Liver (tissue), 9 donors: ENCODE results near the gene SLC1A2. TPM values are rescaled to one million over a fixed set of nuclear protein-coding genes. Genes with fewer than 3 reads are reported as not detected.
A peak's percentile ranks its signal among the peaks of the same experiment; 100 is the strongest.

ENCODE experiments used
- DNase-seq: peaks from one replicate; pipeline ENCODE4 v3.0.0-alpha.2; 2017; ENCODE audit warnings: low spot score
- H3K27ac ChIP-seq, 2 donors: one replicate each; pipeline ENCODE4 v1.7.0; 2013; ENCODE audit warnings: inconsistent platforms in 2 of 2, low read length in 2 of 2, control low read depth in 1 of 2, low read depth in 1 of 2, mild to moderate bottlenecking in 1 of 2
- H3K27me3 ChIP-seq, 4 donors: one replicate each; pipeline versions ENCODE4 v1.6.1 to v1.7.0; 2013; ENCODE audit warnings: low read length in 3 of 4, inconsistent platforms in 1 of 4, mild to moderate bottlenecking in 1 of 4, moderate library complexity in 1 of 4; ENCODE audit not compliant: control insufficient read depth in 4 of 4, insufficient read depth in 4 of 4
- H3K36me3 ChIP-seq, 4 donors: one replicate each; pipeline versions ENCODE4 v1.6.1 to v1.7.0; 2013; ENCODE audit warnings: low read length in 3 of 4, mild to moderate bottlenecking in 3 of 4, low read depth in 1 of 4, moderate library complexity in 1 of 4; ENCODE audit not compliant: control insufficient read depth in 4 of 4, insufficient read depth in 3 of 4
- H3K4me1 ChIP-seq, 4 donors: one replicate each; pipeline versions ENCODE4 v1.6.1 to v1.7.0; 2013; ENCODE audit warnings: low read length in 3 of 4, mild to moderate bottlenecking in 3 of 4, moderate library complexity in 1 of 4; ENCODE audit not compliant: control insufficient read depth in 4 of 4, insufficient read depth in 4 of 4
- H3K4me3 ChIP-seq, 3 donors: one replicate each; pipeline versions ENCODE4 v1.6.1 to v1.7.0; 2013; ENCODE audit warnings: low read length in 3 of 3, control low read depth in 1 of 3, low read depth in 1 of 3, mild to moderate bottlenecking in 1 of 3
- H3K9ac ChIP-seq, 2 donors: one replicate each; pipeline ENCODE4 v1.7.0; 2013; ENCODE audit warnings: low read length in 2 of 2, mild to moderate bottlenecking in 2 of 2, moderate library complexity in 2 of 2, control low read depth in 1 of 2, low read depth in 1 of 2
- H3K9me3 ChIP-seq, 4 donors: one replicate each; pipeline versions ENCODE4 v1.6.1 to v1.7.0; 2013; ENCODE audit warnings: low read length in 3 of 4; ENCODE audit not compliant: control insufficient read depth in 4 of 4
- EGR1 ChIP-seq, 2 donors: IDR thresholded peaks; 2 replicates each; pipeline ENCODE4 v1.6.1; 2016 to 2018; ENCODE audit warnings: antibody characterized with exemption in 2 of 2, low read depth in 2 of 2
- FOXA1 ChIP-seq: IDR thresholded peaks from 2 replicates; pipeline ENCODE4 v1.6.1; 2016; ENCODE audit warnings: antibody characterized with exemption
- FOXA2 ChIP-seq: IDR thresholded peaks from 2 replicates; pipeline ENCODE4 v1.6.1; 2016; ENCODE audit warnings: antibody characterized with exemption
- GABPA ChIP-seq, 2 donors: IDR thresholded peaks in 1 of 2; conservative IDR thresholded peaks in 1 of 2; 2 replicates each; pipeline ENCODE4 v1.6.1; 2016; ENCODE audit warnings: antibody characterized with exemption in 2 of 2, mild to moderate bottlenecking in 1 of 2, moderate library complexity in 1 of 2
- HNF4A ChIP-seq, 2 donors: conservative IDR thresholded peaks; 2 replicates each; pipeline ENCODE4 v1.6.1; 2016; ENCODE audit warnings: antibody characterized with exemption in 2 of 2, mild to moderate bottlenecking in 2 of 2
- HNF4G ChIP-seq: IDR thresholded peaks from 2 replicates; pipeline ENCODE4 v1.6.1; 2016; ENCODE audit warnings: antibody characterized with exemption
- JUND ChIP-seq, 2 donors: IDR thresholded peaks; 2 replicates each; pipeline ENCODE4 v1.6.1; 2016; ENCODE audit warnings: antibody characterized with exemption in 2 of 2
- NR2F2 ChIP-seq: IDR thresholded peaks from 2 replicates; pipeline ENCODE4 v1.6.1; 2016; ENCODE audit warnings: antibody characterized with exemption
- RAD21 ChIP-seq, 2 donors: IDR thresholded peaks; 2 replicates each; pipeline ENCODE4 v1.6.1; 2016; ENCODE audit warnings: antibody characterized with exemption in 2 of 2, mild to moderate bottlenecking in 2 of 2
- RXRA ChIP-seq, 2 donors: IDR thresholded peaks; 2 replicates each; pipeline ENCODE4 v1.6.1; 2017 to 2018; ENCODE audit warnings: antibody characterized with exemption in 2 of 2, mild to moderate bottlenecking in 1 of 2
- SP1 ChIP-seq: IDR thresholded peaks from 2 replicates; pipeline ENCODE4 v1.6.1; 2018; ENCODE audit warnings: antibody characterized with exemption, mild to moderate bottlenecking
- TAF1 ChIP-seq: conservative IDR thresholded peaks from 2 replicates; pipeline ENCODE4 v1.6.1; 2016; ENCODE audit warnings: antibody characterized with exemption, mild to moderate bottlenecking
- YY1 ChIP-seq: IDR thresholded peaks from 2 replicates; pipeline ENCODE4 v1.6.1; 2016; ENCODE audit warnings: antibody characterized with exemption, mild to moderate bottlenecking
- WGBS: extraction: QIAGEN DNeasy Blood & Tissue Kit; methylation state at CpG from one replicate; pipeline ENCODE4 v1.1.7; 2013; 5-methylcytosine and 5-hydroxymethylcytosine counted together
- polyA plus RNA-seq, 2 donors: library from polyadenylated mRNA; stranded (reverse) in 1 of 2; unstranded in 1 of 2; fragments of 200-250 nt in 1 of 2; fragments of >200 nt in 1 of 2; fragmentation: Nextera tagmentation in 1 of 2; extraction: Ambion mirVana in 1 of 2; gene quantifications; one replicate each; pipeline versions ENCODE4 v1.2.1 to v1.2.3, GENCODE V29; 2013 to 2015
- total RNA-seq, 2 donors: library from RNA; depleted of rRNA; stranded (reverse); fragments of >200 nt; gene quantifications; one replicate each; pipeline ENCODE4 v1.2.3, GENCODE V29; 2014
- TF ChIP-seq, protein P1 (sequence below): fragments of 150-350 bp; IDR thresholded peaks from 2 replicates; pipeline ENCODE4 v1.5.1; 2017; ENCODE audit warnings: improper control_type of control experiment, low read depth, low read length; ENCODE audit not compliant: missing input control
- TF ChIP-seq, protein P2 (sequence below): IDR thresholded peaks from 2 replicates; pipeline ENCODE4 v1.6.1; 2016; ENCODE audit warnings: antibody characterized with exemption
- TF ChIP-seq, protein P3 (sequence below): IDR thresholded peaks from 2 replicates; pipeline ENCODE4 v1.6.1; 2016; ENCODE audit warnings: antibody characterized with exemption
- TF ChIP-seq, protein P4 (sequence below): IDR thresholded peaks from 2 replicates; pipeline ENCODE4 v1.6.1; 2016; ENCODE audit warnings: antibody characterized with exemption, mild to moderate bottlenecking
- donor health status: healthy.
- donor health status: healthy.
- donor health status: healthy.
- donor health status: healthy.
- donor health status: healthy.

The SLC1A2 gene
- total and polyA plus RNA-seq, 4 donors = 6.4 to 19.5 (median 13.5) TPM

DNA sequence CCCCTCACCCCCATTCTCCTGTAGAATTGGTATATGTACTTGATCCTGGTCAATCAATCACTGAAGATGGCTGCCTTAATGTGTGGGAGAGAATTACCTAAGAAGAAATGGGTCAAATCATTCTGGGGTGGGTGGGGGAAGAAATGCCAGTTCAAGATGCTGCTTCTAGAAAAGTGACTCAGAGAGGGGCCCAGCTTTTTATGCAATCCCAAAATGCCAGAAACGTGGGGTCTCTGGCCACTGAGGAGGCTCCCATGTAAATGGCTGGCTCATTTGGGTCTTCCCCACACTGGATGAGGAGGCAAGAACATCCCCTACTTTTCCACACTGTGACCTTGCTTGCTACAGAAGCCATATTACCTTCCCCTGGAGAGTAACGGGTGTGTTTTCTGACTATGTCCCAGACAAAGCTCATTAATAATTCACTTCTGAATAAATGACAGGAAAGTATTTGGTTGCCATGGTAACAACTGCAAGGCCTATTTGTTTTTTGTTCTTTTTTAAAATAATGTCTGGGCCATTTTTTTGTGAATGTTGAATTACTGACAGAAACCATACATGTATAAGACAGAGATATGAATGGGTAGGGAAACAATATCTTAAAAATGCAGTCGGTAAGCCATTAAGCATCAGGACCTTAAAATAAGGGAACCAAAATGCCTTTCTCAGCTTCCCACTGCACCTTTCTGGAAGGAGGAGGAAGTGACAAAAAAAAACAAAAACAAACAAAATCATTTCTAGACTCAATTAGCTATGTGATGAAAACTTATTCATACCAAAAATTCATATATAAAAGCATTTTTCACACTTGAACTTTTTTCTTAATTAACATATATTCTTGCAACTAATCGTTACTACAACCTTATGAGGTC lies 32.0 kb downstream of the SLC1A2 start:
- TF ChIP-seq, protein P1, sequence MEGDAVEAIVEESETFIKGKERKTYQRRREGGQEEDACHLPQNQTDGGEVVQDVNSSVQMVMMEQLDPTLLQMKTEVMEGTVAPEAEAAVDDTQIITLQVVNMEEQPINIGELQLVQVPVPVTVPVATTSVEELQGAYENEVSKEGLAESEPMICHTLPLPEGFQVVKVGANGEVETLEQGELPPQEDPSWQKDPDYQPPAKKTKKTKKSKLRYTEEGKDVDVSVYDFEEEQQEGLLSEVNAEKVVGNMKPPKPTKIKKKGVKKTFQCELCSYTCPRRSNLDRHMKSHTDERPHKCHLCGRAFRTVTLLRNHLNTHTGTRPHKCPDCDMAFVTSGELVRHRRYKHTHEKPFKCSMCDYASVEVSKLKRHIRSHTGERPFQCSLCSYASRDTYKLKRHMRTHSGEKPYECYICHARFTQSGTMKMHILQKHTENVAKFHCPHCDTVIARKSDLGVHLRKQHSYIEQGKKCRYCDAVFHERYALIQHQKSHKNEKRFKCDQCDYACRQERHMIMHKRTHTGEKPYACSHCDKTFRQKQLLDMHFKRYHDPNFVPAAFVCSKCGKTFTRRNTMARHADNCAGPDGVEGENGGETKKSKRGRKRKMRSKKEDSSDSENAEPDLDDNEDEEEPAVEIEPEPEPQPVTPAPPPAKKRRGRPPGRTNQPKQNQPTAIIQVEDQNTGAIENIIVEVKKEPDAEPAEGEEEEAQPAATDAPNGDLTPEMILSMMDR = peak; percentile 20
- TF ChIP-seq YY1 (peak; percentile 17), JUND (IDR thresholded peaks at IDR 0.05) (no peak), RAD21 (IDR thresholded peaks at IDR 0.05) (peak in 1 of 2 donors; percentile 79)
- Histone ChIP-seq H3K9me3 (no peaks in the 10 kb centered on the region), H3K9ac (no peak overlapping the region), H3K27ac (no peak overlapping the region), H3K4me3 (no peak overlapping the region), H3K36me3 (peaks cover 0 to 2% (median 0%) of the 10 kb centered on the region in 4 donors), H3K4me1 (peaks cover 0 to 14% (median 11%) of the 10 kb centered on the region in 4 donors), H3K27me3 (no peaks in the 10 kb centered on the region)
- DNase-seq = no peak
- 56% methylated on average over 4 of the region's 4 CpGs for WGBS

DNA sequence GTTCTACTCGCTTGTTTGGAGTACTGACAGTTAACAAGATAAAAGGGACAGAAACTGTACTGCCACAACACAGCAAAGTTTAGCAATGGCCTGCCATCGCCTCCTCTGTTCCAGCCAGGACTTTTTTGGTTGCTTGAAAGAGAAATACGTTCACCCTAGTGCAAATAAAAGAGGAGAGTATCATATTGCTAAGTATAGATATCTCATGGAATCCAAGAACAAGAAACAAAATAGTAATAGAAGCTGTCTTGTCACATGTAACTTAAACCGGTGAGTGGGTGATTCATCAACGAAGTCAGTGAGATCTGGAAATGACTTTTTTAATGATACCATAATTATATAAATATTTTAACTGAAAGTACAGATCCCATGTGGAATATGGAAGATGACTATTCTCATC lies 35.4 kb downstream of the SLC1A2 start:
- Histone ChIP-seq H3K27me3 (no peaks in the 10 kb centered on the region), H3K4me1 (no peaks in the 10 kb centered on the region), H3K9me3 (no peaks in the 10 kb centered on the region), H3K4me3 (no peak overlapping the region), H3K36me3 (peaks cover 0 to 2% (median 0%) of the 10 kb centered on the region in 4 donors), H3K9ac (no peak overlapping the region), H3K27ac (no peak overlapping the region)
- DNase-seq = no peak
- TF ChIP-seq RXRA (IDR thresholded peaks at IDR 0.05) = no peak
- TF ChIP-seq RAD21 (IDR thresholded peaks at IDR 0.05) = no peak
- no peak for TF ChIP-seq FOXA2
- no peak for TF ChIP-seq YY1
- TF ChIP-seq, protein P1 = no peak
- TF ChIP-seq GABPA (IDR thresholded peaks at IDR 0.05 in 1 of 2, conservative IDR thresholded peaks at IDR 0.05 in 1 of 2) = no peak
- TF ChIP-seq NR2F2 = no peak
- TF ChIP-seq, protein P2, sequence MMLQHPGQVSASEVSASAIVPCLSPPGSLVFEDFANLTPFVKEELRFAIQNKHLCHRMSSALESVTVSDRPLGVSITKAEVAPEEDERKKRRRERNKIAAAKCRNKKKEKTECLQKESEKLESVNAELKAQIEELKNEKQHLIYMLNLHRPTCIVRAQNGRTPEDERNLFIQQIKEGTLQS = no peak
- TF ChIP-seq JUND (IDR thresholded peaks at IDR 0.05) = no peak
- no peak for TF ChIP-seq EGR1 (IDR thresholded peaks at IDR 0.05; ENCODE audit: low read depth in 2 of 2)
- no peak for TF ChIP-seq SP1
- TF ChIP-seq HNF4G = no peak
- no peak for TF ChIP-seq TAF1
- no peak for TF ChIP-seq FOXA1
- no peak for TF ChIP-seq HNF4A (conservative IDR thresholded peaks at IDR 0.05)
- TF ChIP-seq, protein P3, sequence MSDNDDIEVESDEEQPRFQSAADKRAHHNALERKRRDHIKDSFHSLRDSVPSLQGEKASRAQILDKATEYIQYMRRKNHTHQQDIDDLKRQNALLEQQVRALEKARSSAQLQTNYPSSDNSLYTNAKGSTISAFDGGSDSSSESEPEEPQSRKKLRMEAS = no peak
- TF ChIP-seq, protein P4, sequence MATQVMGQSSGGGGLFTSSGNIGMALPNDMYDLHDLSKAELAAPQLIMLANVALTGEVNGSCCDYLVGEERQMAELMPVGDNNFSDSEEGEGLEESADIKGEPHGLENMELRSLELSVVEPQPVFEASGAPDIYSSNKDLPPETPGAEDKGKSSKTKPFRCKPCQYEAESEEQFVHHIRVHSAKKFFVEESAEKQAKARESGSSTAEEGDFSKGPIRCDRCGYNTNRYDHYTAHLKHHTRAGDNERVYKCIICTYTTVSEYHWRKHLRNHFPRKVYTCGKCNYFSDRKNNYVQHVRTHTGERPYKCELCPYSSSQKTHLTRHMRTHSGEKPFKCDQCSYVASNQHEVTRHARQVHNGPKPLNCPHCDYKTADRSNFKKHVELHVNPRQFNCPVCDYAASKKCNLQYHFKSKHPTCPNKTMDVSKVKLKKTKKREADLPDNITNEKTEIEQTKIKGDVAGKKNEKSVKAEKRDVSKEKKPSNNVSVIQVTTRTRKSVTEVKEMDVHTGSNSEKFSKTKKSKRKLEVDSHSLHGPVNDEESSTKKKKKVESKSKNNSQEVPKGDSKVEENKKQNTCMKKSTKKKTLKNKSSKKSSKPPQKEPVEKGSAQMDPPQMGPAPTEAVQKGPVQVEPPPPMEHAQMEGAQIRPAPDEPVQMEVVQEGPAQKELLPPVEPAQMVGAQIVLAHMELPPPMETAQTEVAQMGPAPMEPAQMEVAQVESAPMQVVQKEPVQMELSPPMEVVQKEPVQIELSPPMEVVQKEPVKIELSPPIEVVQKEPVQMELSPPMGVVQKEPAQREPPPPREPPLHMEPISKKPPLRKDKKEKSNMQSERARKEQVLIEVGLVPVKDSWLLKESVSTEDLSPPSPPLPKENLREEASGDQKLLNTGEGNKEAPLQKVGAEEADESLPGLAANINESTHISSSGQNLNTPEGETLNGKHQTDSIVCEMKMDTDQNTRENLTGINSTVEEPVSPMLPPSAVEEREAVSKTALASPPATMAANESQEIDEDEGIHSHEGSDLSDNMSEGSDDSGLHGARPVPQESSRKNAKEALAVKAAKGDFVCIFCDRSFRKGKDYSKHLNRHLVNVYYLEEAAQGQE = no peak
- WGBS = 87% methylated on average over 5 of the region's 5 CpGs
